Measurements from ENCODE around the gene CEACAM18. TPM values are rescaled to one million over a fixed set of nuclear protein-coding genes. Genes with fewer than 3 reads are reported as not detected.

Gene CEACAM18
- total and polyA plus RNA-seq, 2 of the 8 experiments (the other 6 are each of a cell fraction or from before 2014, with no cell fraction given) = not detected

DNA sequence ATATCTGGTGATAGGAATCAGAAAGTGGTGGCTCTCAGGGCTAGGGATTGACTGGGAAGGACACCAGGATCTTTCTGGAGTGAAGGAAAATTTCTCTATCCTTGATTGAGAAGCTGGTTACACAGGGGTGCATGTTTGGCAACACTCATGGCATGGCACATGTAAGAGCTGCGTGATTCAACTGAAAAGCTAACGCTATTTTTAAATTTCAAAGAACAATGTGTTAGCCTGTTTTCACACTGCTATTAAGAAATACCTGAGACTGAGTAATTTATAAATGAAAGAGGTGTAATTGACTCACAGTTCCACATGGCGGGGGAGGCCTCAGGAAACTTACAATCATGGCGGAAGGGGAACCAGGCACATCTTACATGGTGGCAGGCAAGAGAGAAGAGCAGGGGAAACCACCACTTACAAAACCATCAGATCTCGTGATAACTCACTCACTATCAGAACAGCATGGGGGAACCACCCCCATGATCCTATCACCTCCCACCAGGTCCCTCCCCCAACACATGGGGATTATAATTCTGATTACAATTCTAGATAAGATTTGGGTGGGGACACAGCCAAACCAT, 27.5 kb upstream of the CEACAM18 start (continued):
- TF ChIP-seq, protein P1, sequence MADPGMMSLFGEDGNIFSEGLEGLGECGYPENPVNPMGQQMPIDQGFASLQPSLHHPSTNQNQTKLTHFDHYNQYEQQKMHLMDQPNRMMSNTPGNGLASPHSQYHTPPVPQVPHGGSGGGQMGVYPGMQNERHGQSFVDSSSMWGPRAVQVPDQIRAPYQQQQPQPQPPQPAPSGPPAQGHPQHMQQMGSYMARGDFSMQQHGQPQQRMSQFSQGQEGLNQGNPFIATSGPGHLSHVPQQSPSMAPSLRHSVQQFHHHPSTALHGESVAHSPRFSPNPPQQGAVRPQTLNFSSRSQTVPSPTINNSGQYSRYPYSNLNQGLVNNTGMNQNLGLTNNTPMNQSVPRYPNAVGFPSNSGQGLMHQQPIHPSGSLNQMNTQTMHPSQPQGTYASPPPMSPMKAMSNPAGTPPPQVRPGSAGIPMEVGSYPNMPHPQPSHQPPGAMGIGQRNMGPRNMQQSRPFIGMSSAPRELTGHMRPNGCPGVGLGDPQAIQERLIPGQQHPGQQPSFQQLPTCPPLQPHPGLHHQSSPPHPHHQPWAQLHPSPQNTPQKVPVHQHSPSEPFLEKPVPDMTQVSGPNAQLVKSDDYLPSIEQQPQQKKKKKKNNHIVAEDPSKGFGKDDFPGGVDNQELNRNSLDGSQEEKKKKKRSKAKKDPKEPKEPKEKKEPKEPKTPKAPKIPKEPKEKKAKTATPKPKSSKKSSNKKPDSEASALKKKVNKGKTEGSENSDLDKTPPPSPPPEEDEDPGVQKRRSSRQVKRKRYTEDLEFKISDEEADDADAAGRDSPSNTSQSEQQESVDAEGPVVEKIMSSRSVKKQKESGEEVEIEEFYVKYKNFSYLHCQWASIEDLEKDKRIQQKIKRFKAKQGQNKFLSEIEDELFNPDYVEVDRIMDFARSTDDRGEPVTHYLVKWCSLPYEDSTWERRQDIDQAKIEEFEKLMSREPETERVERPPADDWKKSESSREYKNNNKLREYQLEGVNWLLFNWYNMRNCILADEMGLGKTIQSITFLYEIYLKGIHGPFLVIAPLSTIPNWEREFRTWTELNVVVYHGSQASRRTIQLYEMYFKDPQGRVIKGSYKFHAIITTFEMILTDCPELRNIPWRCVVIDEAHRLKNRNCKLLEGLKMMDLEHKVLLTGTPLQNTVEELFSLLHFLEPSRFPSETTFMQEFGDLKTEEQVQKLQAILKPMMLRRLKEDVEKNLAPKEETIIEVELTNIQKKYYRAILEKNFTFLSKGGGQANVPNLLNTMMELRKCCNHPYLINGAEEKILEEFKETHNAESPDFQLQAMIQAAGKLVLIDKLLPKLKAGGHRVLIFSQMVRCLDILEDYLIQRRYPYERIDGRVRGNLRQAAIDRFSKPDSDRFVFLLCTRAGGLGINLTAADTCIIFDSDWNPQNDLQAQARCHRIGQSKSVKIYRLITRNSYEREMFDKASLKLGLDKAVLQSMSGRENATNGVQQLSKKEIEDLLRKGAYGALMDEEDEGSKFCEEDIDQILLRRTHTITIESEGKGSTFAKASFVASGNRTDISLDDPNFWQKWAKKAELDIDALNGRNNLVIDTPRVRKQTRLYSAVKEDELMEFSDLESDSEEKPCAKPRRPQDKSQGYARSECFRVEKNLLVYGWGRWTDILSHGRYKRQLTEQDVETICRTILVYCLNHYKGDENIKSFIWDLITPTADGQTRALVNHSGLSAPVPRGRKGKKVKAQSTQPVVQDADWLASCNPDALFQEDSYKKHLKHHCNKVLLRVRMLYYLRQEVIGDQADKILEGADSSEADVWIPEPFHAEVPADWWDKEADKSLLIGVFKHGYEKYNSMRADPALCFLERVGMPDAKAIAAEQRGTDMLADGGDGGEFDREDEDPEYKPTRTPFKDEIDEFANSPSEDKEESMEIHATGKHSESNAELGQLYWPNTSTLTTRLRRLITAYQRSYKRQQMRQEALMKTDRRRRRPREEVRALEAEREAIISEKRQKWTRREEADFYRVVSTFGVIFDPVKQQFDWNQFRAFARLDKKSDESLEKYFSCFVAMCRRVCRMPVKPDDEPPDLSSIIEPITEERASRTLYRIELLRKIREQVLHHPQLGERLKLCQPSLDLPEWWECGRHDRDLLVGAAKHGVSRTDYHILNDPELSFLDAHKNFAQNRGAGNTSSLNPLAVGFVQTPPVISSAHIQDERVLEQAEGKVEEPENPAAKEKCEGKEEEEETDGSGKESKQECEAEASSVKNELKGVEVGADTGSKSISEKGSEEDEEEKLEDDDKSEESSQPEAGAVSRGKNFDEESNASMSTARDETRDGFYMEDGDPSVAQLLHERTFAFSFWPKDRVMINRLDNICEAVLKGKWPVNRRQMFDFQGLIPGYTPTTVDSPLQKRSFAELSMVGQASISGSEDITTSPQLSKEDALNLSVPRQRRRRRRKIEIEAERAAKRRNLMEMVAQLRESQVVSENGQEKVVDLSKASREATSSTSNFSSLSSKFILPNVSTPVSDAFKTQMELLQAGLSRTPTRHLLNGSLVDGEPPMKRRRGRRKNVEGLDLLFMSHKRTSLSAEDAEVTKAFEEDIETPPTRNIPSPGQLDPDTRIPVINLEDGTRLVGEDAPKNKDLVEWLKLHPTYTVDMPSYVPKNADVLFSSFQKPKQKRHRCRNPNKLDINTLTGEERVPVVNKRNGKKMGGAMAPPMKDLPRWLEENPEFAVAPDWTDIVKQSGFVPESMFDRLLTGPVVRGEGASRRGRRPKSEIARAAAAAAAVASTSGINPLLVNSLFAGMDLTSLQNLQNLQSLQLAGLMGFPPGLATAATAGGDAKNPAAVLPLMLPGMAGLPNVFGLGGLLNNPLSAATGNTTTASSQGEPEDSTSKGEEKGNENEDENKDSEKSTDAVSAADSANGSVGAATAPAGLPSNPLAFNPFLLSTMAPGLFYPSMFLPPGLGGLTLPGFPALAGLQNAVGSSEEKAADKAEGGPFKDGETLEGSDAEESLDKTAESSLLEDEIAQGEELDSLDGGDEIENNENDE (IDR thresholded peaks at IDR 0.05; ENCODE audit: insufficient replicate concordance, low read length) = no peak
- TF ChIP-seq USF2 (IDR thresholded peaks at IDR 0.05; ENCODE audit: low read length) = no peak
- no peak for TF ChIP-seq ATF3 (IDR thresholded peaks at IDR 0.05; ENCODE audit: insufficient read depth, low read depth, low read length)
- no peak for TF ChIP-seq BRCA1 (IDR thresholded peaks at IDR 0.05; ENCODE audit: low read depth, low read length)
- TF ChIP-seq EGR1 (IDR thresholded peaks at IDR 0.05; ENCODE audit: borderline replicate concordance, low read depth, low read length) = no peak
- no peak for TF ChIP-seq CHD2 (IDR thresholded peaks at IDR 0.05; ENCODE audit: low read length)
- TF ChIP-seq CREB1 (IDR thresholded peaks at IDR 0.05) = no peak
- TF ChIP-seq SUZ12 (IDR thresholded peaks at IDR 0.05; ENCODE audit: low read length) = no peak

Data from H1 (cell line).